Measurements from ENCODE around the gene CYGB.
A peak's percentile ranks its signal among the peaks of the same experiment; 100 is the strongest.
"Not testable (repeated sequence)": the region's sequence is repeated elsewhere in the genome, so short reads cannot be mapped to it uniquely, and the experiment has no call there.

The CYGB gene

GRCh38 chr17:76535788-76536510 is 1.6 kb downstream of the CYGB start:
- no peak for DNase-seq

- no peak for DNase-seq
These were observed 2.4 kb downstream of the CYGB start for GRCh38 chr17:76534831-76535732.

GRCh38 chr17:76533640-76534359 is 3.7 kb downstream of the CYGB start:
- not testable (repeated sequence) for DNase-seq

- no peak for DNase-seq
These were observed 5.3 kb downstream of the CYGB start for GRCh38 chr17:76532072-76532651.

- no peak for DNase-seq
These were observed 5.9 kb downstream of the CYGB start for GRCh38 chr17:76531486-76532038.

- no peak for DNase-seq
These were observed 6.6 kb downstream of the CYGB start for GRCh38 chr17:76530811-76531485.

- DNase-seq, result no peak
These were observed 7.3 kb downstream of the CYGB start for GRCh38 chr17:76530095-76530723.

- no peak for DNase-seq
These were observed 8.1 kb downstream of the CYGB start for GRCh38 chr17:76529224-76530094.

GRCh38 chr17:76528528-76529223 is 8.8 kb downstream of the CYGB start:
- no peak for DNase-seq

- no peak for DNase-seq
These were observed 9.4 kb downstream of the CYGB start for GRCh38 chr17:76528156-76528527.

- peak in 1 of 2 experiments; percentile 23 for DNase-seq
These were observed 9.9 kb downstream of the CYGB start for GRCh38 chr17:76527430-76528111.

- not testable (repeated sequence) for DNase-seq
These were observed 10.5 kb downstream of the CYGB start for GRCh38 chr17:76527016-76527415.

- not testable (repeated sequence) for DNase-seq
These were observed 12.0 kb downstream of the CYGB start for GRCh38 chr17:76525513-76525833.

GRCh38 chr17:76524598-76525512 is 12.7 kb downstream of the CYGB start:
- no peak for DNase-seq

GRCh38 chr17:76523084-76524037 is 14.1 kb downstream of the CYGB start:
- DNase-seq, result peak; percentile 70 to 78

GRCh38 chr17:76521683-76522082 is 15.8 kb downstream of the CYGB start:
- DNase-seq, result not testable (repeated sequence)

- no peak for DNase-seq
These were observed 16.2 kb downstream of the CYGB start for GRCh38 chr17:76521262-76521661.
